GM12878 (cell line): Measurements from ENCODE around the gene SUPT3H. TPM values are rescaled to one million over a fixed set of nuclear protein-coding genes. Genes with fewer than 3 reads are reported as not detected.

ENCODE experiments used
- ASH2L ChIP-seq: fragments of 300-600, 200-600 bp; sonication (generic); IDR thresholded peaks from 2 replicates; pipeline ENCODE4 v1.6.1; 2017; ENCODE audit warnings: low read depth, mild to moderate bottlenecking, borderline replicate concordance
- RAD21 ChIP-seq: IDR thresholded peaks from 2 replicates; pipeline ENCODE4 v1.6.1; 2011; ENCODE audit warnings: mild to moderate bottlenecking, low read depth, low read length, moderate library complexity; ENCODE audit not compliant: insufficient read depth
- RCOR1 ChIP-seq: conservative IDR thresholded peaks from 2 replicates; pipeline ENCODE4 v1.6.1; 2012; ENCODE audit warnings: low read depth, low read length, improper control_type of control experiment
- REST ChIP-seq: IDR thresholded peaks from 2 replicates; pipeline ENCODE4 v1.6.1; 2012; ENCODE audit warnings: mild to moderate bottlenecking, low read depth, low read length
- YY1 ChIP-seq: IDR thresholded peaks from 2 replicates; pipeline ENCODE4 v1.6.1; 2011; ENCODE audit warnings: low read depth, mild to moderate bottlenecking, low read length
- ZBTB11 ChIP-seq: fragments of 450-650 bp; formaldehyde crosslinking; IDR thresholded peaks from 2 replicates; pipeline ENCODE4 v1.5.0; 2022; ENCODE audit warnings: mild to moderate bottlenecking, missing genetic modification characterization
- polyA plus RNA-seq, 11 experiments: library from polyadenylated mRNA; depleted of rRNA in 4 of 11; unstranded in 6 of 11; stranded (reverse) in 5 of 11; fragments of >200 nt; fragmentation: Nextera tagmentation in 4 of 11; fragmentation: Illumina TruSeq in 1 of 11; extraction: Ambion mirVana in 4 of 11; extraction: Trizol in 1 of 11; gene quantifications; 1 replicate in 1 of 11; 2 replicates in 10 of 11; pipeline versions ENCODE4 v1.2.1 to v1.2.3, GENCODE V29; 2011 to 2016; ENCODE audit warnings: inconsistent platforms in 2 of 11, missing spikeins in 2 of 11, low read depth in 1 of 11
- total RNA-seq, 4 experiments: library from RNA; depleted of rRNA in 3 of 4; stranded (reverse); fragments of >200 nt in 3 of 4; fragmentation: Illumina TruSeq in 1 of 4; extraction: Trizol in 1 of 4; gene quantifications; 2 replicates each; pipeline versions ENCODE4 v1.2.1 to v1.2.3, GENCODE V29; 2013 to 2021
- TF ChIP-seq, protein P1 (sequence below): fragments of 450-650 bp; IDR thresholded peaks from 2 replicates; pipeline ENCODE4 v1.6.1; 2017; ENCODE audit warnings: borderline replicate concordance

The SUPT3H gene
- total and polyA plus RNA-seq, 10 of the 15 experiments (the other 5 are each of a cell fraction or from before 2014, with no cell fraction given): 0.51 to 3.7 (median 2.0) TPM

GRCh38 chr6:45027126-45027525, 350.6 kb downstream of the SUPT3H start (continued):
- TF ChIP-seq ZBTB11 (CRISPR knock-in tag) (no peak), REST (no peak), RCOR1 (no peak), YY1 (no peak), ASH2L (no peak), RAD21 (no peak)
- TF ChIP-seq, protein P1, sequence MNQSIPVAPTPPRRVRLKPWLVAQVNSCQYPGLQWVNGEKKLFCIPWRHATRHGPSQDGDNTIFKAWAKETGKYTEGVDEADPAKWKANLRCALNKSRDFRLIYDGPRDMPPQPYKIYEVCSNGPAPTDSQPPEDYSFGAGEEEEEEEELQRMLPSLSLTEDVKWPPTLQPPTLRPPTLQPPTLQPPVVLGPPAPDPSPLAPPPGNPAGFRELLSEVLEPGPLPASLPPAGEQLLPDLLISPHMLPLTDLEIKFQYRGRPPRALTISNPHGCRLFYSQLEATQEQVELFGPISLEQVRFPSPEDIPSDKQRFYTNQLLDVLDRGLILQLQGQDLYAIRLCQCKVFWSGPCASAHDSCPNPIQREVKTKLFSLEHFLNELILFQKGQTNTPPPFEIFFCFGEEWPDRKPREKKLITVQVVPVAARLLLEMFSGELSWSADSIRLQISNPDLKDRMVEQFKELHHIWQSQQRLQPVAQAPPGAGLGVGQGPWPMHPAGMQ: no peak
